ENCODE data around the gene FLT4.

The FLT4 gene

GRCh38 chr5:180613814-180614188, 35.6 kb downstream of the FLT4 start:
- TF ChIP-seq GATA3 (IDR thresholded peaks at IDR 0.05; ENCODE audit: low read depth, low read length) (no peak), GATA2 (IDR thresholded peaks at IDR 0.05; ENCODE audit: low read depth, low read length) (no peak)

DNA sequence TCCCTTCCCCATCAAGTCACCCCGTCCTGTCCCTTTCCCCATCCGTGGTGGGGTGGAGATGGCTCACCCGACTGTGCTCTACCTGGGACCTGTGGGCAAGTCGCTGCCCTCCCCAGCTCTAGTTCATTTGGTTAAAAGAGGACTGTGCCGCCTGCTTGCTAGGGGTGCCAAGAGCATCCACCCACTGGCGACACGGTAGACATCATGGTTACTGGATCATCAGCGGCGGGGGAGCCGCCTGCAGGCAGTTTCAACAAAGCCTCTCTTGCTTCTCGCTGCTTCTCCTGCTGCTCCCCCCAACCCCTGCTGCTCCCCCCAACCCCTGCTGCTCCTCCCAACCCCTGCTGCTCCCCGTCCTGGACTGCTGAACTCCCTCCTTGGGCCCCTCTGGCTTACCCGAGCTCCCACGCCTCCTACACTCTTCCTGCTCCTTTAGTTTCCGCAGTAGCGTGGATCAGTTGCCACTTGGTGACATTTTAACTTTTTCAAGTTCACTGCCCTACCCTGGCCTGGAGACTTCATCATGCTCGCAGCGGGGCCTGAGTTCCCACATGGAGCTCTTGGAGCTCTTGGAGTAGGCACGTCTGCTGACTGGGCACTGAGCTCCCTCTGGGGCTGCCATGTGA, 36.1 kb downstream of the FLT4 start:
- TF ChIP-seq GATA3 (IDR thresholded peaks at IDR 0.05; ENCODE audit: low read depth, low read length) (no peak), GATA2 (IDR thresholded peaks at IDR 0.05; ENCODE audit: low read depth, low read length) (no peak)

DNA sequence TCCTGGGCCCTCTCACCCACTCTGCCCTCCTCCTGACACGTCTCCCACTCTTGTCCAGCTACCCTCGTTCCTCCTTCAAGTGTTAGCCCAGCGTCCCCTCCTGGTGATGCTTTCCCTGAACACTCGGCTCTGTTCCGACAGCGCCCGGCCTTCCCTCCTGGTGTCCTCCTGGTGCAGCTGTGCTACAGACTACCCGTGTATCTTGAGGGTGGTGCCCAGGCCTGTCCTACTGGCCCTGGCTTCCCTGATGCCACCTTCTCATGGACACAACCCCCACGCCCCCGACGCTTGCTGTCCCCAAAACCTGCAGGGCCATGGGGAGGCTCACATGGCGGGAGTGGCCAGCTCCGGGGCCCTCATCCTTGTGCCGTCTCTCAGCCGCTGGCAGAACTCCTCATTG, 36.7 kb downstream of the FLT4 start:
- TF ChIP-seq GATA3 (IDR thresholded peaks at IDR 0.05; ENCODE audit: low read depth, low read length) (no peak), GATA2 (IDR thresholded peaks at IDR 0.05; ENCODE audit: low read depth, low read length) (no peak)

DNA sequence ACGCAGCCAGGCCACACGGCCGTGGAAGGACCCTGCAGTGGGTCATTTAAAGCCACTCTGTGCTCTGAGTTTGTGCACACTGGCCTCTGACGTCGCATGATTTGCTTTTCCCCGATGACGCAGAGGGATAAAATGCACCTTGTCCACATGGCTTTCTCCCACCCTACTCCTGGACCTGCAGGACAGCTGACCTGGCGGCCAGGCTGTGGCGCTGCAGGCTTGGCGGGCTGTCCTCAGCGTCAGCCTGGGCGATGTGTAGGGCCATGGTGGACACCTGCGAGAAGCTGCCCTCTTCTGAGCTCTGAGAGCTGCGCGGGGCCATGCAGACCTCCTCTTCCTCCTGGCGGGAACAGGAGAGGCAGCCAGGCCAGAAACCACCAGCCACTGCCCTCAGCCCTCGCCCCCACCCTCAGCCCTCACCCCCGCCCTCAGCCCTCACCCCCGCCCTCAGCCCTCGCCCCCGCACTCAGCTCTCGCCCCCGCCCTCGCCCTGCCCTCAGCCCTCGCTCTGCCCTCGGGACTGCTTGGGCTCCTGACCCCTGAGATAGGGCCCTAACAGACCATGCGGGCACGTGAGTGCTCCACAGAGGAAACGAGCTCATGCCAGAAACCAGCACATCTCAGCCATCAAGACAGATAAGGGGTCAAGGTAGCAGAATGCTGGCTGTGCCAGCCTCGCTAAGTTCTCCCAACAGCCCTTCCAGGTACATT, 38.1 kb downstream of the FLT4 start:
- TF ChIP-seq GATA2 (IDR thresholded peaks at IDR 0.05; ENCODE audit: low read depth, low read length) (no peak), GATA3 (IDR thresholded peaks at IDR 0.05; ENCODE audit: low read depth, low read length) (no peak)

- TF ChIP-seq GATA2 (IDR thresholded peaks at IDR 0.05; ENCODE audit: low read depth, low read length): no peak
- TF ChIP-seq GATA3 (IDR thresholded peaks at IDR 0.05; ENCODE audit: low read depth, low read length): no peak
These were observed 39.4 kb downstream of the FLT4 start for GRCh38 chr5:180609817-180610550.

DNA sequence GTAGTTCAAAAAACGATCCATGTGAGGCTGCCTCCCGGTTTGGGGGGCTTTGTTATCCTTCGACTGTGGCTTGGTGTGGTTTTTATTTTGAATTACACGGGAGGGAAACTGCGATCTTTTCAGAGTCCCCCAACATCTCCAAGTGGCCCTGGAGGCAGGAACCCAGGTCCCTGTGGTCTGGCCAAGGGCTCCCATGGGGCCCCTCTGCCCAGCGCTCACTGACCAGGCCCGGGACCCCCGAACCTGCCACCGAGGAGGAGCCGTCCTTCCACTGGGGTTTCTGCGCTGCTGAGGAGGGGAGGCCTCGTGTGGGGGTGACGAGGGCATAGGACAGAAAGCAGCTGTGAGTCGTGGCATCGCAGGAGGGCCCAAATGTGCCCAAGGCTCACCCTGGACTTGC, 40.0 kb downstream of the FLT4 start:
- TF ChIP-seq GATA2 (IDR thresholded peaks at IDR 0.05; ENCODE audit: low read depth, low read length) (no peak), GATA3 (IDR thresholded peaks at IDR 0.05; ENCODE audit: low read depth, low read length) (no peak)

DNA sequence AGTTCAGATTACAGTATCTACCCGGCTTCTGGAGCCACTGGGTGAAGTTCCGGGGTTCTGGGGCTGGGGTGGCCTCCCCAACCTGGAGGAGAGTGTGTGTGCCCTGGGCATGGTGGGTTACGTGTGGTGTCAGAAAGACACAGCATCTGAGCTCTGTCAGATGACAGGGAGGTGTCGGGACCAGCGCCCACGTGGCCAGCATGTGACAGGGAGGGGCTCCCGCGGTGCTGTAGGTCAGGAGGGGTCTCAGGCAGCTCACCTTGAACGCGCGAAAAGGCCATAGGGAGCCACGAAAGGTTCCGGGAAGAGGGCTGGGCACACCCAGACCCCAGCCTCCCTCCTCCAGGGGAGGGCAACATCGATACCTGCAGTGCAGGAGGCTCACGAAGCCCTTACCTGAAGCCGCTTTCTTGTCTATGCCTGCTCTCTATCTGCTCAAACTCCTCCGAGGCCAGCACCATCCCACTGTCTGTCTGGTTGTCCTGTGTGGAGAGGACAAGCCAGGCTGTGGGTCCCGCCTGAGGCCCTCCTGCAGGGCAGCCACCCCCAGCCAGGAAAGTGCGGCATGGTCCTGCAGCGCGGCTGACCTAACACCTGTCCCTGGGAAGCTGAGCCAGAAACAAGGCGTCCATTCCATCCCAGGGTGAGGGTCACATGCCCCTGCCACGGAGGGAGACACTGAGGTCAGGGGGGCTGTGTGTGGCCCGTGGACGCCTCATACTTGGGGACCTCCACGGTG, 40.7 kb downstream of the FLT4 start:
- no peak for TF ChIP-seq GATA3 (IDR thresholded peaks at IDR 0.05; ENCODE audit: low read depth, low read length)
- no peak for TF ChIP-seq GATA2 (IDR thresholded peaks at IDR 0.05; ENCODE audit: low read depth, low read length)

- TF ChIP-seq GATA2 (IDR thresholded peaks at IDR 0.05; ENCODE audit: low read depth, low read length): no peak
- TF ChIP-seq GATA3 (IDR thresholded peaks at IDR 0.05; ENCODE audit: low read depth, low read length): no peak
These were observed 41.4 kb downstream of the FLT4 start for GRCh38 chr5:180607861-180608571.

GRCh38 chr5:180606215-180606785, 43.1 kb downstream of the FLT4 start:
- TF ChIP-seq GATA2 (IDR thresholded peaks at IDR 0.05; ENCODE audit: low read depth, low read length) (no peak), GATA3 (IDR thresholded peaks at IDR 0.05; ENCODE audit: low read depth, low read length) (no peak)

- TF ChIP-seq GATA3 (IDR thresholded peaks at IDR 0.05; ENCODE audit: low read depth, low read length): no peak
- TF ChIP-seq GATA2 (IDR thresholded peaks at IDR 0.05; ENCODE audit: low read depth, low read length): no peak
These were observed 43.7 kb downstream of the FLT4 start for GRCh38 chr5:180605554-180606214.

DNA sequence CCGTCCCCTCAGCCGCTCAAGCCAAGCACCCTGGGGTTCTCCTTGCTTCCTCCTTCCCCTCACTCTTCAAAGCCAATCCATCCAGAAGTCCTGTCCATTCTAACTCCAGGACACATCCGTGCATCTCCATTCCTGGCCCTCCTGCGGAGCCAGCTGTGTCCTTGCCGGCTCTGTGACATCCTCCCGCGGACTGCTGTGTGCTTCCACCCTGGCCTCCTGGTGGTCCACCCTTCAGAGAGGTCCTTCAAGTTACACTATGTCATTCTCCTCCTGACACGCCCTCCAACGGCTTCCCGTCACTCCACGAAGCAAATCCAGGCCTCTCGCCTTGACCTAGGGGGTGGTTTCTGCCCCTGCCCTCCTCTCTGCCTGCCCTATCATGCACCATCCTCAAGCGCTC, 45.1 kb downstream of the FLT4 start:
- TF ChIP-seq GATA3 (IDR thresholded peaks at IDR 0.05; ENCODE audit: low read depth, low read length): no peak
- TF ChIP-seq GATA2 (IDR thresholded peaks at IDR 0.05; ENCODE audit: low read depth, low read length): no peak

GRCh38 chr5:180603076-180603594, 46.3 kb downstream of the FLT4 start:
- TF ChIP-seq GATA2 (IDR thresholded peaks at IDR 0.05; ENCODE audit: low read depth, low read length) (no peak), GATA3 (IDR thresholded peaks at IDR 0.05; ENCODE audit: low read depth, low read length) (no peak)
